OCI-M2 (cell line): ENCODE data around the gene MRPS25.
"Not testable (repeated sequence)": the region's sequence is repeated elsewhere in the genome, so short reads cannot be mapped to it uniquely, and the experiment has no call there.

Experiments used
- DNase-seq: peaks from one replicate; lab custom pipeline; 2025; ENCODE audit not compliant: unreplicated experiment; lab: John Stamatoyannopoulos, UW

MRPS25 gene

GRCh38 chr3:15044326-15044725, 20.8 kb downstream of the MRPS25 start:
- no peak for DNase-seq

GRCh38 chr3:15043408-15044171, 21.5 kb downstream of the MRPS25 start:
- DNase-seq, result no peak

- DNase-seq, result no peak
Measured at GRCh38 chr3:15042936-15043335, 22.2 kb downstream of the MRPS25 start.

- DNase-seq, result no peak
Measured at GRCh38 chr3:15041950-15042349, 23.2 kb downstream of the MRPS25 start.

GRCh38 chr3:15040844-15041243, 24.3 kb downstream of the MRPS25 start:
- no peak for DNase-seq

GRCh38 chr3:15038306-15038705, 26.8 kb downstream of the MRPS25 start:
- DNase-seq, result no peak

- DNase-seq, result no peak
Measured at GRCh38 chr3:15033103-15033502, 32.0 kb downstream of the MRPS25 start.

- no peak for DNase-seq
Measured at GRCh38 chr3:15032650-15033049, 32.5 kb downstream of the MRPS25 start.

- no peak for DNase-seq
Measured at GRCh38 chr3:15029625-15030024, 35.5 kb downstream of the MRPS25 start.

- no peak for DNase-seq
Measured at GRCh38 chr3:15023719-15024118, 41.4 kb downstream of the MRPS25 start.

- no peak for DNase-seq
Measured at GRCh38 chr3:15023249-15023648, 41.9 kb downstream of the MRPS25 start.

- DNase-seq, result no peak
Measured at GRCh38 chr3:15017191-15017590, 47.9 kb downstream of the MRPS25 start.

- no peak for DNase-seq
Measured at GRCh38 chr3:15015456-15015855, 49.7 kb downstream of the MRPS25 start.

GRCh38 chr3:15014606-15015328, 50.3 kb downstream of the MRPS25 start:
- DNase-seq, result no peak

GRCh38 chr3:15011174-15011573, 53.9 kb downstream of the MRPS25 start:
- no peak for DNase-seq

GRCh38 chr3:15010664-15011063, 54.5 kb downstream of the MRPS25 start:
- no peak for DNase-seq

GRCh38 chr3:15009167-15009566, 55.9 kb downstream of the MRPS25 start:
- no peak for DNase-seq

- no peak for DNase-seq
Measured at GRCh38 chr3:15007681-15008141, 57.4 kb downstream of the MRPS25 start.

GRCh38 chr3:14999182-14999581, 65.9 kb downstream of the MRPS25 start:
- DNase-seq, result not testable (repeated sequence)
